Activated B cell treated with CpG ODN at 0.5 μM for 24 hours (primary cell): ENCODE results near the gene ANKRD24. TPM values are rescaled to one million over a fixed set of nuclear protein-coding genes. Genes with fewer than 3 reads are reported as not detected.
"Not testable (repeated sequence)": the region's sequence is repeated elsewhere in the genome, so short reads cannot be mapped to it uniquely, and the experiment has no call there.

Experiments
- ATAC-seq: fragments of 200-7000 bp; cut with Tn5 transposase; one replicate; pipeline ENCODE4 v1.10.0; 2021; ENCODE audit warnings: low read depth, mild to moderate bottlenecking, moderate library complexity
- CTCF ChIA-PET: fragments of 350-600 bp; sonication (Branson Sonifier 250); formaldehyde crosslinking; loops from one replicate; lab custom pipeline; 2021; ENCODE audit warnings: antibody characterized with exemption; lab: Charles Lee
- POLR2A ChIA-PET: fragments of 350-600 bp; sonication (Branson Sonifier 250); formaldehyde crosslinking; loops from one replicate; lab custom pipeline; 2021; ENCODE audit warnings: antibody characterized with exemption; lab: Charles Lee
- DNase-seq: peaks from one replicate; pipeline ENCODE4 v3.0.0; 2022
- H3K27ac Mint-ChIP-seq: one replicate; pipeline ENCODE4 v1.8.0; 2020; ENCODE audit warnings: mixed read lengths
- H3K27me3 Mint-ChIP-seq: one replicate; pipeline ENCODE4 v1.8.0; 2021; ENCODE audit warnings: mixed read lengths
- H3K36me3 Mint-ChIP-seq: one replicate; pipeline ENCODE4 v1.8.0; 2021; ENCODE audit warnings: low read depth, mixed read lengths
- H3K4me1 Mint-ChIP-seq: one replicate; pipeline ENCODE4 v1.8.0; 2021; ENCODE audit warnings: mixed read lengths
- H3K4me3 Mint-ChIP-seq: one replicate; pipeline ENCODE4 v1.8.0; 2020; ENCODE audit warnings: mild to moderate bottlenecking, mixed read lengths
- H3K9me3 Mint-ChIP-seq: one replicate; pipeline ENCODE4 v1.8.0; 2020; ENCODE audit warnings: mixed read lengths
- CTCF ChIP-seq: fragments of 200-600 bp; IDR thresholded peaks from one replicate; pipeline ENCODE4 v1.8.0; 2022; ENCODE audit warnings: antibody characterized with exemption, mild to moderate bottlenecking
- intact Hi-C: fragments of 100-400 bp; cut with micrococcal nuclease; formaldehyde crosslinking; loops from one replicate; pipeline ENCODE4 v1.15.1; 2024
- total RNA-seq: library from RNA; stranded (reverse); gene quantifications from 2 replicates; pipeline ENCODE4 v1.2.3, GENCODE V29; 2022

The ANKRD24 gene
- total RNA-seq, 1 donor from 2014 or later = 0.49 TPM

GRCh38 chr19:4225885-4226284 lies 43.4 kb downstream of the ANKRD24 start:
- ChIA-PET CTCF (no interaction called here), POLR2A (no interaction called here)
- ATAC-seq = no peak
- Mint-ChIP-seq H3K4me3 (no peak overlapping the region), H3K27me3 (no peaks in the 10 kb centered on the region), H3K4me1 (peaks cover 15% of the 10 kb centered on the region), H3K36me3 (peaks cover 3% of the 10 kb centered on the region), H3K9me3 (no peaks in the 10 kb centered on the region), H3K27ac (no peak overlapping the region)
- TF ChIP-seq CTCF = no peak
- no peak for DNase-seq
- intact Hi-C loops = no loop called here

- no peak for ATAC-seq
- no peaks in the 10 kb centered on the region for H3K9me3 Mint-ChIP-seq
- no peak for TF ChIP-seq CTCF
- H3K27me3 Mint-ChIP-seq = no peaks in the 10 kb centered on the region
- peaks cover 18% of the 10 kb centered on the region for H3K4me1 Mint-ChIP-seq
- intact Hi-C loops = no loop called here
- peaks cover 10% of the 10 kb centered on the region for H3K36me3 Mint-ChIP-seq
- CTCF ChIA-PET = no interaction called here
- no peak overlapping the region for H3K4me3 Mint-ChIP-seq
- no peak for DNase-seq
- H3K27ac Mint-ChIP-seq = no peak overlapping the region
- POLR2A ChIA-PET = no interaction called here
Measured at GRCh38 chr19:4227771-4228170, 45.3 kb downstream of the ANKRD24 start.

GRCh38 chr19:4228765-4229178 lies 46.3 kb downstream of the ANKRD24 start:
- CTCF ChIA-PET = interaction anchor here (1.5 to 2.0 kb wide), 2 partner anchors 13 to 24 kb away, joined by 5 to 8 read pairs; no protein-coding TSS in a partner anchor
- peaks cover 24% of the 10 kb centered on the region for H3K4me1 Mint-ChIP-seq
- no peaks in the 10 kb centered on the region for H3K9me3 Mint-ChIP-seq
- H3K36me3 Mint-ChIP-seq = peaks cover 16% of the 10 kb centered on the region
- H3K27me3 Mint-ChIP-seq = no peaks in the 10 kb centered on the region
- no peak for TF ChIP-seq CTCF
- DNase-seq = no peak
- no peak overlapping the region for H3K27ac Mint-ChIP-seq
- POLR2A ChIA-PET = interaction anchor here (0.6 to 4.7 kb wide), 7 partner anchors 11 to 243 kb away, joined by 3 to 60 read pairs (median 5); partner anchors contain the start of genes HDGFL2 and YJU2
- intact Hi-C loops = loop anchor here (1.0 kb wide), 3 partner anchors 19 to 104 kb away; partner anchors contain the start of genes MAP2K2 and YJU2
- H3K4me3 Mint-ChIP-seq = no peak overlapping the region
- no peak for ATAC-seq

- POLR2A ChIA-PET = interaction anchor here (0.6 to 4.7 kb wide), 10 partner anchors 11 to 419 kb away, joined by 3 to 60 read pairs (median 4); partner anchors contain the start of genes DAPK3, HDGFL2 and YJU2
- H3K27me3 Mint-ChIP-seq = no peaks in the 10 kb centered on the region
- H3K9me3 Mint-ChIP-seq = no peaks in the 10 kb centered on the region
- H3K4me1 Mint-ChIP-seq = peaks cover 24% of the 10 kb centered on the region
- no peak within 1 kb of the TSS for H3K4me3 Mint-ChIP-seq
- intact Hi-C loops = loop anchor here (1.0 kb wide), 3 partner anchors 18 to 105 kb away; partner anchors contain the start of genes MAP2K2 and YJU2
- peaks cover 20% of the 10 kb centered on the region for H3K36me3 Mint-ChIP-seq
- no peak for TF ChIP-seq CTCF
- peak; percentile 93 for ATAC-seq
- CTCF ChIA-PET = interaction anchor here (1.1 to 2.0 kb wide), 5 partner anchors 12 to 89 kb away, joined by 3 to 8 read pairs (median 3); no protein-coding TSS in a partner anchor
- DNase-seq = peak; percentile 88
- H3K27ac Mint-ChIP-seq = no peak within 1 kb of the TSS
Measured at GRCh38 chr19:4229179-4229931, 46.9 kb downstream of the ANKRD24 start, which contains the start of gene EBI3. EBI3 (plus strand) TSS chr19:4229523; CDS start chr19:4229551, 28 bp downstream.

GRCh38 chr19:4230237-4230636 lies 47.7 kb downstream of the ANKRD24 start:
- H3K4me1 Mint-ChIP-seq = peaks cover 24% of the 10 kb centered on the region
- peaks cover 27% of the 10 kb centered on the region for H3K36me3 Mint-ChIP-seq
- CTCF ChIA-PET = interaction anchor here (1.1 to 2.0 kb wide), 5 partner anchors 11 to 90 kb away, joined by 3 to 8 read pairs (median 3); no protein-coding TSS in a partner anchor
- DNase-seq, intact Hi-C loops, H3K4me3 Mint-ChIP-seq, H3K9me3 Mint-ChIP-seq, H3K27me3 Mint-ChIP-seq, H3K27ac Mint-ChIP-seq, ATAC-seq: not testable (repeated sequence)
- POLR2A ChIA-PET = interaction anchor here (0.7 to 4.7 kb wide), 7 partner anchors 10 to 241 kb away, joined by 3 to 60 read pairs (median 5); partner anchors contain the start of genes HDGFL2 and YJU2

- DNase-seq, ATAC-seq, intact Hi-C loops, CTCF ChIA-PET, H3K4me3 Mint-ChIP-seq, H3K9me3 Mint-ChIP-seq, H3K27ac Mint-ChIP-seq, H3K27me3 Mint-ChIP-seq: not testable (repeated sequence)
- Mint-ChIP-seq H3K36me3 (peaks cover 32% of the 10 kb centered on the region), H3K4me1 (peaks cover 17% of the 10 kb centered on the region)
- POLR2A ChIA-PET = interaction anchor here (0.6 to 4.7 kb wide), 6 partner anchors 12 to 1135 kb away, joined by 4 to 60 read pairs (median 5); partner anchors contain the start of genes EEF2 and YJU2
Measured at GRCh38 chr19:4231521-4231920, 49.0 kb downstream of the ANKRD24 start.

- DNase-seq, H3K4me3 Mint-ChIP-seq, intact Hi-C loops, H3K9me3 Mint-ChIP-seq, ATAC-seq, H3K27ac Mint-ChIP-seq, H3K27me3 Mint-ChIP-seq: not testable (repeated sequence)
- POLR2A ChIA-PET = interaction anchor here (0.6 to 4.7 kb wide), 8 partner anchors 11 to 1135 kb away, joined by 3 to 60 read pairs (median 5); partner anchors contain the start of genes EEF2 and YJU2
- H3K36me3 Mint-ChIP-seq = peaks cover 38% of the 10 kb centered on the region
- CTCF ChIA-PET = interaction anchor here (2.1 kb wide), 1 partner anchor 12 kb away, joined by 8 read pairs; no protein-coding TSS in a partner anchor
- H3K4me1 Mint-ChIP-seq = peaks cover 16% of the 10 kb centered on the region
Measured at GRCh38 chr19:4232139-4232538, 49.6 kb downstream of the ANKRD24 start.
